Neural crest cell (in vitro differentiated cells): ENCODE results near the gene SORCS1. TPM values are rescaled to one million over a fixed set of nuclear protein-coding genes. Genes with fewer than 3 reads are reported as not detected.
A peak's percentile ranks its signal among the peaks of the same experiment; 100 is the strongest.

Experiments used
- DNase-seq: peaks from one replicate; pipeline ENCODE4 v3.0.0; 2021; ENCODE audit warnings: low read depth, mixed read lengths, low spot score
- H3K27ac Mint-ChIP-seq: one replicate; pipeline ENCODE4 v1.8.0; 2021; ENCODE audit warnings: mild to moderate bottlenecking, mixed read lengths; ENCODE audit not compliant: unreplicated experiment
- H3K27me3 Mint-ChIP-seq: 2 replicates; pipeline ENCODE4 v1.8.0; 2021; ENCODE audit warnings: low read depth, mild to moderate bottlenecking, mixed read lengths
- H3K36me3 Mint-ChIP-seq: 2 replicates; pipeline ENCODE4 v1.8.0; 2021; ENCODE audit warnings: low read depth, mild to moderate bottlenecking, mixed read lengths
- H3K4me1 Mint-ChIP-seq: 2 replicates; pipeline ENCODE4 v1.8.0; 2021; ENCODE audit warnings: mixed read lengths
- H3K4me3 Mint-ChIP-seq: one replicate; pipeline ENCODE4 v1.8.0; 2021; ENCODE audit warnings: mild to moderate bottlenecking, mixed read lengths
- H3K9me3 Mint-ChIP-seq: 2 replicates; pipeline ENCODE4 v1.8.0; 2021; ENCODE audit warnings: mixed read lengths
- CTCF ChIP-seq: fragments of 200-600 bp; sonication (generic); conservative IDR thresholded peaks from 2 replicates; pipeline ENCODE4 v1.5.0; 2021; ENCODE audit warnings: antibody characterized with exemption, mild to moderate bottlenecking
- total RNA-seq: library from RNA; stranded (reverse); gene quantifications from 2 replicates; pipeline ENCODE4 v1.2.1, GENCODE V29; 2021

The SORCS1 gene
- total RNA-seq, 1 donor from 2014 or later, result 8.2 TPM

- no peaks in the 10 kb centered on the region for H3K27me3 Mint-ChIP-seq
- no peak for TF ChIP-seq CTCF
- H3K36me3 Mint-ChIP-seq, result no peaks in the 10 kb centered on the region
- H3K27ac Mint-ChIP-seq, result peak overlapping the region; percentile 38
- peaks cover 4% of the 10 kb centered on the region for H3K9me3 Mint-ChIP-seq
- no peak overlapping the region for H3K4me3 Mint-ChIP-seq
- no peak for DNase-seq
- peaks cover 22% of the 10 kb centered on the region for H3K4me1 Mint-ChIP-seq
Observed at GRCh38 chr10:106980495-106981451, 183.7 kb downstream of the SORCS1 start.

- H3K27ac Mint-ChIP-seq, result peak overlapping the region; percentile 28
- no peak for TF ChIP-seq CTCF
- no peak for DNase-seq
- no peaks in the 10 kb centered on the region for H3K36me3 Mint-ChIP-seq
- H3K9me3 Mint-ChIP-seq, result peaks cover 4% of the 10 kb centered on the region
- H3K4me1 Mint-ChIP-seq, result peaks cover 33% of the 10 kb centered on the region
- H3K27me3 Mint-ChIP-seq, result no peaks in the 10 kb centered on the region
- no peak overlapping the region for H3K4me3 Mint-ChIP-seq
Observed at GRCh38 chr10:106978756-106979155, 185.8 kb downstream of the SORCS1 start.

GRCh38 chr10:106973716-106974115 is 190.8 kb downstream of the SORCS1 start:
- Mint-ChIP-seq H3K27ac (no peak overlapping the region), H3K4me1 (peaks cover 30% of the 10 kb centered on the region), H3K4me3 (no peak overlapping the region), H3K9me3 (peaks cover 6% of the 10 kb centered on the region), H3K27me3 (no peaks in the 10 kb centered on the region), H3K36me3 (no peaks in the 10 kb centered on the region)
- DNase-seq, result no peak
- TF ChIP-seq CTCF, result no peak

GRCh38 chr10:106973288-106973687 is 191.2 kb downstream of the SORCS1 start:
- H3K9me3 Mint-ChIP-seq, result peaks cover 6% of the 10 kb centered on the region
- H3K4me3 Mint-ChIP-seq, result no peak overlapping the region
- H3K36me3 Mint-ChIP-seq, result no peaks in the 10 kb centered on the region
- DNase-seq, result no peak
- no peaks in the 10 kb centered on the region for H3K27me3 Mint-ChIP-seq
- TF ChIP-seq CTCF, result no peak
- no peak overlapping the region for H3K27ac Mint-ChIP-seq
- peaks cover 30% of the 10 kb centered on the region for H3K4me1 Mint-ChIP-seq

GRCh38 chr10:106972381-106972780 is 192.1 kb downstream of the SORCS1 start:
- Mint-ChIP-seq H3K36me3 (no peaks in the 10 kb centered on the region), H3K9me3 (peaks cover 6% of the 10 kb centered on the region), H3K4me1 (peaks cover 30% of the 10 kb centered on the region), H3K27ac (no peak overlapping the region), H3K4me3 (no peak overlapping the region), H3K27me3 (no peaks in the 10 kb centered on the region)
- DNase-seq, result no peak
- no peak for TF ChIP-seq CTCF
